HG03095 (cell line): ENCODE measurements around the gene PLEKHN1.
A peak's percentile ranks its signal among the peaks of the same experiment; 100 is the strongest.
"Not testable (repeated sequence)": the region's sequence is repeated elsewhere in the genome, so short reads cannot be mapped to it uniquely, and the experiment has no call there.

Experiments used
- ATAC-seq: cut with Tn5 transposase; IDR thresholded peaks from one replicate; pipeline ENCODE4 v1.9.1; 2021; ENCODE audit warnings: moderate library complexity; ENCODE audit not compliant: unreplicated experiment

Gene PLEKHN1

DNA sequence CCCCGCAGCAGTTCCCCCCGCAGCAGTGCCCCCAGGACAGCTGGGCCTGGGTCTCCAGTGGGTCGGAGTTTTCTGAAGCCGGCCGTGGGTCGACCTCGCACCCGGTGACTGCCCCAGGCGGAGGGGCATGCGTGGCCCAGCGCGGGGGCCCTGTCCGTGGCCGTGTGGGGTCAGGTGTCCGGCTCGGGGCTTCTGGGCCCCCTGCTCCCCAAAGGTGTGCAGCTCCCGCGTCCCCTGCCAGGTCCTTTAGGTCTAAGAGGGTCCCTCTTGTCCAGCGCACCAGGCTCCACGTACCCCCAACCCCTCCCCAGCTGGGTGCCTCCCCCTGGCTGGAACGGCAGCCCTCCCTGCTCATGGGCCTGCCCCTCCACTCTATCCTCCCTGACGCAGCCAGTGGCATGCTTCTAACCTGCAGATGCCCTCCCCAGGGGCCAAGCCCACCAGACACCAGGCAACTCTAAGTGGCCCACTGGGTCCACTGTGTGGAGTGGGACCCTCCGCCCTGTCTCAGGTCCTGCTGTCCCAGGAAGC, 39.6 kb downstream of the PLEKHN1 start:
- ATAC-seq, result no peak

DNA sequence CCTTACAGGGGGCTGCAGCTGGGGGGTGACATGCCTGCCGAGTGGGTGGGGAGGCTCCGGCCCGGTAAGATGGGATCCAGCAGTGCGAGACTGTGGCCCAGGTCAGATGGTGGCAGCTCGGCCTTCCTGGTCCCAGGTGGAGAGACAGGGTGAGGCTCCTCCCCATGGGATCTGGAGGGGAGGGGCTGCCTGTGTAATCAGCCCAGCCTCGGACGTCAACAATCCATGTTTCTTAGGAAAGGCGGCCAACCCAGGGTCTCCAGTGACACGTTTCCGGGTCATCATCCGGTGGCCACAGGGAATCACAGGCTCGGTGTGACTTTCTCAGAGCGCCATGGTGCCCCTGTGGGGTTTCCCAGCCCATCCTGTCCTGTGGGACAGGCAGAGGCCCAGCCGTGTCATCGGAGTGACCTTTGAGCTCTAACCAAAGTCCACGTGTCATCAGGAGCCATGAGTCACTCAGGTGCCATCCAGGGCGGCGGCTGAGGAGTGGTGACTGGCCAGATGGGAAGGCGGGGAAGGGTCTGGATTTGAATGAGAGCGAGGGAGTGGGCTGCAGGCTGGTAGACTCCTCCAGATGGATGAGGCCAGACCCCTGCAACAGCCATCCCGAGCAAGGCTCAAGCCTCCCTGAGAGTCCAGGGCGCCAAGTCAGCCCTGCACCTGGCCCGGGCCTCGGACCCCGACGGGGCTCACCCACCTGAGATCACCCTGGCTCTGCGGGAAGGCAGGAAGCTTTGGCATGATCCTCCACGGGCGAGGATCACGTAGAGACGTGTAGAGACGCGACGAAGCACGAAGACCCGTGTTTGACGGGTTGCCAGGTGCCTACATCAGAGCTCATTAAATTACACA, 40.2 kb downstream of the PLEKHN1 start:
- no peak for ATAC-seq

DNA sequence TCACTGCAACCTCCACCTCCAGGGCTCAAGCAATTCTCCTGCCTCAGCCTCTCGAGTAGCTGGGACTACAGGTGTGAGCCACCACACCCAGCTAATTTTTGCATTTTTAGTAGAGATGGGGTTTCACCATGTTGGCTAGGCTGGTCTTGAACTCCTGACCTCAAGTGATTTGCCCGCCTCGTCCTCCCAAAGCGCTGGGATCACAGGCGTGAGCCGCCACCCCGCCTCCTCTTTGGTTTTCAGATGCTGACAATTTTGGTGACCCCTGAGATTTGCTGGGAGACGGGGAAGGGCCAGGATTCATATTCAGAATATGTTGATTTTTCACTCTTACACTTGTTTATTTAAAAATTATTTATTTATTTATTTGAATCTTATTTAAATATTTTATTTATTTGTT, 43.8 kb downstream of the PLEKHN1 start:
- ATAC-seq, result not testable (repeated sequence)

DNA sequence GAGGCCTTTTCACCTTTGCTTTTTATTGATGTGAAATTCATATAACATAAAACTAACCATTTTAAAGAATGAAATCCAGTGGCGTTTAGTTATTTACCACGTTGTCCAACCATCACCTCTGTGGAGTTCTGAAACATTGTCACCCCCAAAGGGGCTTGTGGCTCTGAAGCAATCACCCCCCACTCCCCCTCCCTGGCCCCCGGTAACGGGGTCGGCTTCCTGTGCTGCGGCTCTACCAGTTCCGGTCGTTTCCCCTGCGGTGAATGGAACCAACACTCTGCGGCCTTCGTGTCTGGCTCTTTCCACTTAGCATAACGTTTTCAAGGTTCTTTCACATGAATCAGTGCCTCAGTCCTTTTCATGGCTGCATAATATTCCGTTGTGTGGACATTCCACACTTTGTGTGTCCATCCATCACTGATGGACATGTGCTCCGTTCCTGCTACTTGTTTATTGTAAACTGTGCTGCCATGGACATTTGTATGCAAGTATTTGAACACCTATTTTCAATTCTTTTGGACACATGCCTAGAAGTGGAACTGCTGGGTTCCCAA, 45.2 kb downstream of the PLEKHN1 start:
- no peak for ATAC-seq

DNA sequence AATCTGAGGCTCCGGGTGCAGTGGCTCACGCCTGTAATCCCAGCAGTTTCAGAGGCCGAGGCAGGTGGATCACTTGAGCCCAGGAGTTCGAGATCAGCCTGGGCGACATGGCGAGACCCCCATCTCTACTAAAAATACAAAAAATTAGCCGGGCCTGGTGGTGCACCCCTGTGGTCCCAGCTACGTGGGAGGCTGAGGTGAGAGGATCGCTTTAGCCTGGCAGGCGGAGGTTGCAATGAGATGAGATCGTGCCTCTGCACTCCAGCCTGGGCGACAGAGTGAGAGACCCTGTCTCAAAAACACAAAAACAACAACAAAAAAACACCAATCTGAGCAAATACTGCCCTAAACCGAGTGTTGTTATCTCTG, 46.4 kb downstream of the PLEKHN1 start:
- not testable (repeated sequence) for ATAC-seq

DNA sequence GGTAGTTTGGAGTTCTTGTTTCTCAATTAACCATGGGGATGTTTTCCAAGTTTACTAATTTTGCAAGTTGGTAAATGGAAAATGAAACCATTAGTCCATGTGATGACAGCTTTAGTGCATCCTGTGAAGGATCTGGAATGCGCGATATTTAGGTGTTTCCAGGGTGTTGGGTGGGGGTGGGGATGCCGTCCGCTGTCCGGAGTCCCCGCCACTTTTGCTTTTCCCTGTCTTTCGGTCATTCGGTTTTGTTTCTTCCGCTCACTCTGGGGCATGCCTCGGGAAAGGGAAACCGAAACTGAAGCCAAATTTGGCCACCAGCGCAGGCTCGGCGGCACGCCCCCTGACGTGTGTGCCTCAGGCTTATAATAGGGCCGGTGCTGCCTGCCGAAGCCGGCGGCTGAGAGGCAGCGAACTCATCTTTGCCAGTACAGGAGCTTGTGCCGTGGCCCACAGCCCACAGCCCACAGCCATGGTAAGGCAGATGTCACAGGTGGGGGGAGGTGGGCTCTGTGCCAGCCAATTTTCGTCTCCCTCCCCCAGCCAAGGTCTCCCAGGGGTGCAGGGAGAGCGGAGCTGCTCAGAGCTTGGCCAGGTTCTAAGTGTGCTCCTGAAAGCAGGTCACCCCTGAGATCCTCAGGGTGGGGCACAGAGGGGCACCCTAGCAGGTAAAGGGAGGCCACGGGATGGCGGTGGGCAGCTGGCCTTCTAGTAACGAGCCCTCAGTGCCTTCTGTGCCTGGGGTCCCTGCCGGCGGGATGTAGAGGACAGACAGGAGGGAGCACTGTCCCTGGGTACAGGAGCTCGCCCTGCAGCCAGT, 47.0 kb downstream of the PLEKHN1 start, which contains the start of gene ISG15:
Gene ISG15, plus strand, starts transcription at position 393 of the 817 bp plus-strand sequence. Its CDS starts 77 bp downstream, at position 470.
- peak; percentile 76 for ATAC-seq

DNA sequence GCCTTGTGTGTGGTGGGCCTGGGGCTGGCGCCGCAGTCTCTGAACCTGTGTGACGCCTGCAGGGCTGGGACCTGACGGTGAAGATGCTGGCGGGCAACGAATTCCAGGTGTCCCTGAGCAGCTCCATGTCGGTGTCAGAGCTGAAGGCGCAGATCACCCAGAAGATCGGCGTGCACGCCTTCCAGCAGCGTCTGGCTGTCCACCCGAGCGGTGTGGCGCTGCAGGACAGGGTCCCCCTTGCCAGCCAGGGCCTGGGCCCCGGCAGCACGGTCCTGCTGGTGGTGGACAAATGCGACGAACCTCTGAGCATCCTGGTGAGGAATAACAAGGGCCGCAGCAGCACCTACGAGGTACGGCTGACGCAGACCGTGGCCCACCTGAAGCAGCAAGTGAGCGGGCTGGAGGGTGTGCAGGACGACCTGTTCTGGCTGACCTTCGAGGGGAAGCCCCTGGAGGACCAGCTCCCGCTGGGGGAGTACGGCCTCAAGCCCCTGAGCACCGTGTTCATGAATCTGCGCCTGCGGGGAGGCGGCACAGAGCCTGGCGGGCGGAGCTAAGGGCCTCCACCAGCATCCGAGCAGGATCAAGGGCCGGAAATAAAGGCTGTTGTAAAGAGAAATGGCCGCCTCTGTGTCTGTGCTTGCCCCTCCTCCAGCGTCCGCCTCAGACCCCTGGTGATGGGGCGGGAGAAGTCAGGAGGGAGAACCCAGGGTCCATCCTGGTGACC, 47.8 kb downstream of the PLEKHN1 start:
- no peak for ATAC-seq

DNA sequence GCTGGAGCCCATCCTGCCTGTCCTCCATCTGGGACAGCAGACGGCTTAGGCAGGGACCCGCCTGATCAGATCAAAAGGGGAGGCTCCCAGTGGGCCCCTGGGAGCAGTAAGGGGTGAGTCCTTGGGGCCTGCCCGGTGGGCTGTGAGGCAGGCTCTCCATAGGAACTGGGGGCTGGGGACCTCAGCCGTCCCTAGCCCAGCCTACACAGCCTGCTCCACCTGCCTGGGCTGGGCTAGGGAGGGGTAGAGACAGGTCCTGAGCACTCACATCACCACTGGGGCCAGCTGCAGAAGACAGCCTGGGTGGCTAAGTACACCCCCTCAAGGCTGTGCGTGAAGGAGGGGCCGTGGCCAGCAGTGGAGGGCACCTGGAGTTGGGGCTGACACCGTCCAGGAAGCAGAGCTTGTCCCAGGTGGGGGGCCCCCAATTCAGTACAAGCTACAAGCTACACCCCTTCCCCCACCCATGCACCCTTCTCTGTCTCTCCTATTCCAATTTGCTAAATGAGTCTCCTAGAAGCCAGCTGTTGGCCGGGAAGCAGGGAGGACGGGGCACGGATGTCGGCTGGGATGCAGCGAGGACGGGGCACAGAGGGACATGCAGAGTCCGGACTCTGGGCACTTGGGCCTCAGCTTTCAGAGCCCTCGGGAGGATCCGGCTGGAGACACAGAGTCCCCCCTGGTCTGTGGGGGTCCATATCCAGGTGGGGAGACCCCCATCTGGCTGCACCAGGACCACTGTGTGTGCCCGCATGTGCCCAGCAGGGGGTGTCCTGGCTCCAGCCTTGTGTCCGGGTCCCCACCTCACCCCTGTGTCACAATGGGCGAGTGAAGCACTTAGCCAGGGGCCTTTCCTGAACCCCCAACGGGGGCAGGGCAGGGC, 48.8 kb downstream of the PLEKHN1 start:
- ATAC-seq, result no peak

DNA sequence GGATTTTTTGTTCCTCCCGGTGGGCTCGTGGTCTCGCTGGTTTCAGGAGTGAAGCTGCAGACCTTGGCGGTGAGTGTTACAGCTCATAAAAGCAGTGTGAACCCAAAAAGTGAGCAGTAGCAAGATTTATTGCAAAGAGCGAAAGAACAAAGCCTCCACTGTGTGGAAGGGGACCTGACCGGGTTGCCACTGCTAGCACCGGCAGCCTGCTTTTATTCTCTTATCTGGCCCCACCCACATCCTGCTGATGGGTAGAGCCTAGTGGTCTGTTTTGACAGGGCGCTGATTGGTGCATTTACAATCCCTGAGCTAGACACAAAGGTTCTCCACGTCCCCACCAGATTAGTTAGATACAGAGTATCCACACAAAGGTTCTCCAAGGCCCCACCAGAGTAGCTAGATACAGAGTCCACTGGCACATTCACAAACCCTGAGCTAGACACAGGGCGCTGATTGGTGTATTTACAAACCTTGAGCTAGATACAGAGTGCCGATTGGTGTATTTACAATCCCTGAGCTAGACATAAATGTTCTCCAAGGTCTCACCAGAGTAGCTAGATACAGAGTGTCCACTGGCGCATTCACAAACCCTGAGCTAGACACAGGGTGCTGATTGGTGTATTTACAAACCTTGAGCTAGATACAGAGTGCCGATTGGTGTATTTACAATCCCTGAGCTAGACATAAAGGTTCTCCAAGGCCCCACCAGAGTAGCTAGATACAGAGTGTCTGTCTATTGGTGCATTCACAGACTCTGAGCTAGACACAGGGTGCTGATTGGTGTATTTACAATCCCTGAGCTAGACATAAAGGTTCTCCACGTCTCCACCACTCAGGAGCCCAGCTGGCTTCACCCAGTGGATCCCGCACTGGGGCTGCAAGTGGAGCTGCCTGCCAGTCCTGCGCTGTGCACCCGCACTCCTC, 51.4 kb downstream of the PLEKHN1 start:
- ATAC-seq, result not testable (repeated sequence)

DNA sequence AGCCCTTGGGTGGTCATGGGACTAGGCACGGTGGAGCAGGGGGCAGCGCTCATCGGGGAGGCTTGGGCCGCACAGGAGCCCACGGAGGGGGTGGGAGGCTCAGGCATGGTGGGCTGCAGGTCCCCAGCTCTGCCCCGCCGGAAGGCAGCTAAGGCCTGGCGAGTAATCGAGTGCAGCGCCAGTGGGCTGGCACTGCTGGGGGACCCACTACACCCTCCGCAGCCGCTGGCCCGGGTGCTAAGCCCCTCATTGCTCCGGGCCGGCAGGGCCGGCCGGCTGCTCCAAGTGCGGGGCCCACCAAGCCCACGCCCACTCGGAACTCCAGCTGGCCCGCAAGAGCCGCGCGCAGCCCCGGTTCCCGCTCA, 52.0 kb downstream of the PLEKHN1 start:
- ATAC-seq, result not testable (repeated sequence)

DNA sequence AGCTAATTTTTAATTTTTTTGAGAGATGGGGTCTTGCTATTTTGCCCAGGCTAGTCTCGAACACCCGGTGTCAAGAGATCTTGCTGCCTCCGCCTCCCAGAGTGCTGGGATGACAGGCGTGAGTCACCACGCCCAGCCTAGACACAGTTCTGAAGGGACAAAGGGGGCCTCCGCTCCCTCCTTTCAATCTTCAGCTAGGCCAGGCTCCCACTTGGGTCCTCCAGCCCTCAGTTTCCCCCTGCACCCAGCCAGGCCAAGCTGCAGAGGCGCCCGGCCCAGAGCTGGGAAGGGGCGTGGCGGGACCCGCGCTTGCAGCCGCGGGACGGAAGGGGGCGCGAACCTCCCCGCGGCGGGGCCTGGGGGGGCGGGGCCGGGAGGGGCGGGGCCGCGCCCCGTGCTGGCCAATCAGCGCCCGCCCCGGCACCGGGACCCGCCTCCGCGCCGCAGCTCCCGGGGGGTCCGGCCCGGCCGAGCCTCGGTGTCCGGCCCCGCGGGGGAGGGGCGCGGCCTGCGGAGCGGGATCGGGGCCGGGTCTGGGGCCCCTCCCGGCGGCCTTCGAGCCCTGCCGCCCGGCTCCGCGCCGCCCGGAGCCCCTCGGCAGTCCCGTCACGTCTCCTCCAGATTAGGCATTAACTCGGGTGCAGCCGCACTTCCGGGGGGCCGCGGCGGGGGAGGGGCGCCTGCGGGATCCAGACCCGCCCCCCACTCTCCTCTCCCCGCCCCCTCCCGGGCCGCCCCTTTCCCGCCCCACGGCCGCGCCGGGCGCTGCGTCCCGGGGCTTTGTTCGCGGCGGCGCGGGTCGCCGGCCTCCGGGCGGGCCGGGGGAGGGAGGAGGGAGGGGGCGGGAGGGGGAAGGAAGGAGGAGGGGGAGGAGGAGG, 53.1 kb downstream of the PLEKHN1 start:
- peak; percentile 55 for ATAC-seq

DNA sequence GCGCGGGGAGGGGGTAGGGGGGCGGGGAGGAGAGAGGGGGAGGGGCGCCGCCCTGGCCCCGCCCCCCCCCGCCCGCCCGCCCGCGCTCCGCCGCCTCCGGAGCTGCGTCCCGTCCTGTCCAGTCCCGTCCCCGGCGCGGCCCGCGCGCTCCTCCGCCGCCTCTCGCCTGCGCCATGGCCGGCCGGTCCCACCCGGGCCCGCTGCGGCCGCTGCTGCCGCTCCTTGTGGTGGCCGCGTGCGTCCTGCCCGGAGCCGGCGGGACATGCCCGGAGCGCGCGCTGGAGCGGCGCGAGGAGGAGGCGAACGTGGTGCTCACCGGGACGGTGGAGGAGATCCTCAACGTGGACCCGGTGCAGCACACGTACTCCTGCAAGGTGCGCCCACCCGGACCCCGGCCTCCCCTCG, 53.7 kb downstream of the PLEKHN1 start, which contains the start of gene AGRN:
Gene AGRN, plus strand, starts transcription at position 121 of the 405 bp plus-strand sequence. Its CDS starts 53 bp downstream, at position 174.
- peak; percentile 23 for ATAC-seq

DNA sequence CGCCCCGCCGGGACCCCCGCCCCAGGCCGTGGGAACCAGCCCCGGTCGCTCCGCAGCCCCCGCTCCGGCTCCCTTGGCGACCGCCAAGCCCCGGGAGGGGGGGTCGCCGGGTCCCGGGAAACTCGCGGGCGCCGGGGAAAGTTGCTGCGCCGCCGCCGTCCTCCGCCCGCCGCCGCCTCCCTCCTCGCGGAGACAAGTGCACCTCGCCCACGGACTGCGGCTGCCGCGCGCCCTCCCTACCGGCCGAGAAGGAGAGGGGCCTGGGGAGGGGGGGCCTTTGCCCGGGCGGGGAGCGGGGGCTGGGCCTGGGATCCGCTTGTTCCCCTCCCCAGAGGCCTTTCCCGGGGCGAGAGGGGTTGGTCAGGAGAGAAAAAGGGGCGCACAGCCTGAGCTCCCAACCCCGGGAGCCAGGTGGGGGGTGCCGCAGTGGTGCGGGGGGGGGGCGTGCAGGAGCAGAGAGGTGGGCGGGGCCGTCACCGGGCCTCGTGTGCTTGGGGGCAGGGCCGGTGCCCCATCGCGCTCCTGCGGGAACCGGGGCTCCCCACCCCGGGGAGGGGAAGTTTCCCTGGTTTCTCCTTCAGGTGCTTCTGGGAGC, 54.2 kb downstream of the PLEKHN1 start:
- no peak for ATAC-seq

DNA sequence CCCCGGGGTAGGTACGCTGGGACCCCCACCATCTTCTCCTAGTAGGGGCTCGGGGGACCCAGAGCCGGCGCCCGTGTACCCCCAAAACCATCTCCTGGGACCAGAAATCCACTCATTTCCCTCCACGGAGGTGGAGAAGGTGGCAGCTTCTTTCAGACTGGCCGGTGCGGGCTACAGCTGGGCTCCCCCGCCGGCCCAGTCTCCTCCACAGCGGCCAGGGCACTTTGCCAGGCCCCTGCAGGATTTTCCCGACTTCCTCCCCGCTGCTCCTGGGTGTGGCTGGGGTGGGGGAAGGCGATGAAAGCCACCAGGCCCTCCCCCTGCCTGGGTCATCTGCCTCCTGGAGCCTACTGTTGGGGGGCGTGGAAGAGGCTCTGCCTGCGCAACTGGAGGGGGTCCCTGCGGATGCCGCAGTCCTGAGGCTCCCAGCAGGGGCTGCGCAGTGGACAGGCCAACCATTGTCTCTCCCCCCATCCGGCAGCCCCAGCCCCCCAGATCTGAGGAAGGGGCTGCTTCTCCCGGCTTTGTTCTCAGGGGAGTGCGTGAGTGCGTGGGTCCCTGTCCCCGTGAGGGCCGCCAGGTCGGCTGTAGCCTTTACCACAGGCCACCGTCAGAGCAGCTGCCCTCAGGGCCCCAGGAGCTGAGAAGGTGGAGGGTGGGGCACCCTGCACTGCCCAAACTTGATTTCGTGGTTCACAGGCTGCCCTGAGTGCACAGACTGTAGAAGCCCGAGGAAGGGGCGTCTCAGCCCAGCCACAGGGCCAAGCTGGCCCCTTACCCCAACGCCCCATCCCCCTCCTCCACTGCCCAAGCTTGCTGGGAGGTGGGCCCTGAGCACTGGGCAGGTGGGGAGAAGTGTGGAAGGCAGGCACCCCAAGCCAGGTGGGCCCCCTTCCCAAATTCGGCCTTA, 55.0 kb downstream of the PLEKHN1 start:
- no peak for ATAC-seq

DNA sequence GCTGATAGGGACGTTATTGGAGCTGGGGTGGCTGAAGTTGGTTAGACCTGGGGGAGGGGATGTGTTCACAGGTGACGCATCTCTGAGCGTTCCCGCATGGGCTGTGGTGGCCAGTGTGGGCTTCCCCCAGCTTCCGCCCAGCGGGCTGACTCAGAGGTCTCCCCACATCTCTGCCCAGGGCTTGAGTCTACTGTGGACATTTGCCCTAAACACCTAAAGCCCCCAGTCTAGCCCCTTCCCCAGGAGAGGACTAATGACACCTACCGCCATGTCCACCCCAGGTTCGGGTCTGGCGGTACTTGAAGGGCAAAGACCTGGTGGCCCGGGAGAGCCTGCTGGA, 55.6 kb downstream of the PLEKHN1 start:
- no peak for ATAC-seq

DNA sequence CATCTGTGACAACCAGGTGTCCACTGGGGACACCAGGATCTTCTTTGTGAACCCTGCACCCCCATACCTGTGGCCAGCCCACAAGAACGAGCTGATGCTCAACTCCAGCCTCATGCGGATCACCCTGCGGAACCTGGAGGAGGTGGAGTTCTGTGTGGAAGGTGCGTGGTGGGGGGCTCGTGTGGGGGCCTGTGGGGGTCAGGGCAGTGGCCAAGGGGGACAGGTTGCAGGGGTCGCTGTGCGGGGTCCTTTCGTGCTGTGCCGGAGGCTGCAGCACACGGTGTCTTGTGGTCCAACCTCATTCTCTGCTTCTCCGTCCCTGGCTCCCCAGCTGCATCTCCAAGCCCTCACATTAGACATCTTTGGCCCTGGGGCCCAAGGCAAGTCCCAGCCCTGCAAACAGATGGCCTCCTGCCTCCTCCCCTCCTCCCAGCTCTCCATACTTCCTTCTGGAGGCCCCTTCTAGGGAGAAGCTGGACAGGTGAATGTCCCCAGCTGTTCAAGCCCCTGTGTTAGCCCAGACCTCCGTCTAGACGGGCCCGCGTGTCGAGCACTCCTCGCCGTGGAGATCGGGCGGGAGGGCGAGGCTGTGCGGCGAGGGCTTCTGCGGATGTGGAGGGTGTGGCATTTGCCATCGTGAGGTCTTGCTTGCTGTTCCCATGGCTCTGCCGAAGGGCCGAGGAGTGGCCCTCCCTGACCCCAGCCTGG, 56.2 kb downstream of the PLEKHN1 start:
- no peak for ATAC-seq
